ENCODE results near the gene ADGRV1.

DNA sequence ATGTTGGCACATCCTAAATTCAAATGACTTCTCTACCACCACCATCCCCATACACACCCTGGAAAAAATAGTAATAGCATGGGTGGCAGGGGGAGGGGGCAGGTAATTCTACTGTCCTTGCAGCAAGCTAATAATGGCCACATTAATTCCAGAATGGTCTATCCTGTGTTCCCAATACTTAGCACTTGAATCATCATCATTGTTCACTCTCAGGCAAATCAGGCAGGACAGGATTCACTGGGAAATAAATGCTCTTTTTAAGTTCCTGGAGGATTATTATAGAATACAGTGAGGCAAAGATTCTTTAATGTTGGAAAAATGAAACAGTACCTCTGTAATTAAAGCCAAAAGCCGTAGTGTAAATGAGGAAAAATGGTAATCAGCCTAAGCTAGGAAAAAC is 570.0 kb downstream of the ADGRV1 start:
- TF ChIP-seq RAD21 (IDR thresholded peaks at IDR 0.05; ENCODE audit: low read depth) (no peak), TEAD4 (IDR thresholded peaks at IDR 0.05) (no peak), EP300 (IDR thresholded peaks at IDR 0.05; ENCODE audit: borderline replicate concordance) (no peak), MAX (IDR thresholded peaks at IDR 0.05) (no peak), NFIC (IDR thresholded peaks at IDR 0.05) (no peak), CEBPB (IDR thresholded peaks at IDR 0.05) (no peak), EGR1 (IDR thresholded peaks at IDR 0.05) (no peak), TAF1 (IDR thresholded peaks at IDR 0.05; ENCODE audit: low read depth) (no peak), USF1 (IDR thresholded peaks at IDR 0.05) (no peak), CREB1 (IDR thresholded peaks at IDR 0.05; ENCODE audit: low read depth) (no peak), REST (IDR thresholded peaks at IDR 0.05; ENCODE audit: low read depth) (no peak)
